ENCODE results near the gene BRD9. TPM values are rescaled to one million over a fixed set of nuclear protein-coding genes. Genes with fewer than 3 reads are reported as not detected.
"Not testable (repeated sequence)": the region's sequence is repeated elsewhere in the genome, so short reads cannot be mapped to it uniquely, and the experiment has no call there.

Gene BRD9
- total RNA-seq, 2 donors from 2014 or later: 58.2 to 67.9 TPM

- peaks cover 10% of the 10 kb centered on the region for H3K9me3 Mint-ChIP-seq
- H3K27me3 ChIP-seq (ENCODE audit: control insufficient read depth, insufficient read depth, low read length, poor library complexity, severe bottlenecking): peaks cover 45% of the 10 kb centered on the region
- no peak for DNase-seq
- H3K4me1 Mint-ChIP-seq: peaks cover 2% of the 10 kb centered on the region
- no peaks in the 10 kb centered on the region for H3K36me3 ChIP-seq (ENCODE audit: control insufficient read depth, insufficient read depth, low read length)
- H3K27ac Mint-ChIP-seq: no peak overlapping the region
- H3K4me1 ChIP-seq (ENCODE audit: control insufficient read depth, insufficient read depth, low read length): no peaks in the 10 kb centered on the region
- H3K27me3 Mint-ChIP-seq (ENCODE audit: insufficient read depth): peaks cover 54% of the 10 kb centered on the region
- H3K36me3 Mint-ChIP-seq (ENCODE audit: low read depth): no peaks in the 10 kb centered on the region
- H3K27ac ChIP-seq (ENCODE audit: low read depth, low read length): no peak overlapping the region
- no peak overlapping the region for H3K4me3 ChIP-seq (ENCODE audit: low read length)
- H3K4me3 Mint-ChIP-seq: no peak overlapping the region
- no peak overlapping the region for H3K9ac ChIP-seq (ENCODE audit: extremely low read depth, low read length, poor library complexity, severe bottlenecking)
- no peak for TF ChIP-seq CTCF (conservative IDR thresholded peaks at IDR 0.05)
- no peaks in the 10 kb centered on the region for H3K9me3 ChIP-seq (ENCODE audit: control insufficient read depth, low read length)
Measured at GRCh38 chr5:929596-929995, 37.0 kb upstream of the BRD9 start.

GRCh38 chr5:929182-929581, 36.6 kb upstream of the BRD9 start:
- not testable (repeated sequence) for H3K4me3 Mint-ChIP-seq; H3K27ac ChIP-seq (ENCODE audit: low read depth, low read length); H3K4me1 Mint-ChIP-seq; H3K9ac ChIP-seq (ENCODE audit: extremely low read depth, low read length, poor library complexity, severe bottlenecking); H3K9me3 Mint-ChIP-seq; H3K9me3 ChIP-seq (ENCODE audit: control insufficient read depth, low read length); H3K27ac Mint-ChIP-seq; H3K36me3 ChIP-seq (ENCODE audit: control insufficient read depth, insufficient read depth, low read length); DNase-seq; H3K4me1 ChIP-seq (ENCODE audit: control insufficient read depth, insufficient read depth, low read length); H3K36me3 Mint-ChIP-seq (ENCODE audit: low read depth); H3K4me3 ChIP-seq (ENCODE audit: low read length)
- H3K27me3 Mint-ChIP-seq (ENCODE audit: insufficient read depth): peaks cover 56% of the 10 kb centered on the region
- H3K27me3 ChIP-seq (ENCODE audit: control insufficient read depth, insufficient read depth, low read length, poor library complexity, severe bottlenecking): peaks cover 49% of the 10 kb centered on the region

GRCh38 chr5:927172-928015, 34.8 kb upstream of the BRD9 start:
- Mint-ChIP-seq H3K36me3 (ENCODE audit: low read depth) (no peaks in the 10 kb centered on the region), H3K27me3 (ENCODE audit: insufficient read depth) (peaks cover 55% of the 10 kb centered on the region), H3K4me1 (peaks cover 4% of the 10 kb centered on the region), H3K27ac (no peak overlapping the region), H3K9me3 (no peaks in the 10 kb centered on the region), H3K4me3 (no peak overlapping the region)
- peak; percentile 10 for TF ChIP-seq CTCF (conservative IDR thresholded peaks at IDR 0.05)
- Histone ChIP-seq H3K36me3 (ENCODE audit: control insufficient read depth, insufficient read depth, low read length) (no peaks in the 10 kb centered on the region), H3K9ac (ENCODE audit: extremely low read depth, low read length, poor library complexity, severe bottlenecking) (no peak overlapping the region), H3K27ac (ENCODE audit: low read depth, low read length) (no peak overlapping the region), H3K9me3 (ENCODE audit: control insufficient read depth, low read length) (no peaks in the 10 kb centered on the region), H3K4me3 (ENCODE audit: low read length) (no peak overlapping the region), H3K27me3 (ENCODE audit: control insufficient read depth, insufficient read depth, low read length, poor library complexity, severe bottlenecking) (peaks cover 48% of the 10 kb centered on the region), H3K4me1 (ENCODE audit: control insufficient read depth, insufficient read depth, low read length) (no peaks in the 10 kb centered on the region)
- DNase-seq: no peak
- WGBS, 2 experiments (ENCODE audit: insufficient coverage in 1 of 2, insufficient read length in 1 of 2): 84 to 87% methylated on average over 17 to 30 of the region's 30 CpGs
